Liver (tissue), 9 donors: Measurements from ENCODE around the gene HOXB13. TPM values are rescaled to one million over a fixed set of nuclear protein-coding genes. Genes with fewer than 3 reads are reported as not detected.

Source experiments
- DNase-seq: peaks from one replicate; pipeline ENCODE4 v3.0.0-alpha.2; 2017; ENCODE audit warnings: low spot score
- H3K27ac ChIP-seq, 2 donors: one replicate each; pipeline ENCODE4 v1.7.0; 2013; ENCODE audit warnings: inconsistent platforms in 2 of 2, low read length in 2 of 2, control low read depth in 1 of 2, low read depth in 1 of 2, mild to moderate bottlenecking in 1 of 2
- H3K27me3 ChIP-seq, 4 donors: one replicate each; pipeline versions ENCODE4 v1.6.1 to v1.7.0; 2013; ENCODE audit warnings: low read length in 3 of 4, inconsistent platforms in 1 of 4, mild to moderate bottlenecking in 1 of 4, moderate library complexity in 1 of 4; ENCODE audit not compliant: control insufficient read depth in 4 of 4, insufficient read depth in 4 of 4
- H3K36me3 ChIP-seq, 4 donors: one replicate each; pipeline versions ENCODE4 v1.6.1 to v1.7.0; 2013; ENCODE audit warnings: low read length in 3 of 4, mild to moderate bottlenecking in 3 of 4, low read depth in 1 of 4, moderate library complexity in 1 of 4; ENCODE audit not compliant: control insufficient read depth in 4 of 4, insufficient read depth in 3 of 4
- H3K4me1 ChIP-seq, 4 donors: one replicate each; pipeline versions ENCODE4 v1.6.1 to v1.7.0; 2013; ENCODE audit warnings: low read length in 3 of 4, mild to moderate bottlenecking in 3 of 4, moderate library complexity in 1 of 4; ENCODE audit not compliant: control insufficient read depth in 4 of 4, insufficient read depth in 4 of 4
- H3K4me3 ChIP-seq, 3 donors: one replicate each; pipeline versions ENCODE4 v1.6.1 to v1.7.0; 2013; ENCODE audit warnings: low read length in 3 of 3, control low read depth in 1 of 3, low read depth in 1 of 3, mild to moderate bottlenecking in 1 of 3
- H3K9ac ChIP-seq, 2 donors: one replicate each; pipeline ENCODE4 v1.7.0; 2013; ENCODE audit warnings: low read length in 2 of 2, mild to moderate bottlenecking in 2 of 2, moderate library complexity in 2 of 2, control low read depth in 1 of 2, low read depth in 1 of 2
- H3K9me3 ChIP-seq, 4 donors: one replicate each; pipeline versions ENCODE4 v1.6.1 to v1.7.0; 2013; ENCODE audit warnings: low read length in 3 of 4; ENCODE audit not compliant: control insufficient read depth in 4 of 4
- EGR1 ChIP-seq, 2 donors: IDR thresholded peaks; 2 replicates each; pipeline ENCODE4 v1.6.1; 2016 to 2018; ENCODE audit warnings: antibody characterized with exemption in 2 of 2, low read depth in 2 of 2
- FOXA1 ChIP-seq: IDR thresholded peaks from 2 replicates; pipeline ENCODE4 v1.6.1; 2016; ENCODE audit warnings: antibody characterized with exemption
- FOXA2 ChIP-seq: IDR thresholded peaks from 2 replicates; pipeline ENCODE4 v1.6.1; 2016; ENCODE audit warnings: antibody characterized with exemption
- GABPA ChIP-seq, 2 donors: IDR thresholded peaks in 1 of 2; conservative IDR thresholded peaks in 1 of 2; 2 replicates each; pipeline ENCODE4 v1.6.1; 2016; ENCODE audit warnings: antibody characterized with exemption in 2 of 2, mild to moderate bottlenecking in 1 of 2, moderate library complexity in 1 of 2
- HNF4A ChIP-seq, 2 donors: conservative IDR thresholded peaks; 2 replicates each; pipeline ENCODE4 v1.6.1; 2016; ENCODE audit warnings: antibody characterized with exemption in 2 of 2, mild to moderate bottlenecking in 2 of 2
- HNF4G ChIP-seq: IDR thresholded peaks from 2 replicates; pipeline ENCODE4 v1.6.1; 2016; ENCODE audit warnings: antibody characterized with exemption
- JUND ChIP-seq, 2 donors: IDR thresholded peaks; 2 replicates each; pipeline ENCODE4 v1.6.1; 2016; ENCODE audit warnings: antibody characterized with exemption in 2 of 2
- NR2F2 ChIP-seq: IDR thresholded peaks from 2 replicates; pipeline ENCODE4 v1.6.1; 2016; ENCODE audit warnings: antibody characterized with exemption
- RAD21 ChIP-seq, 2 donors: IDR thresholded peaks; 2 replicates each; pipeline ENCODE4 v1.6.1; 2016; ENCODE audit warnings: antibody characterized with exemption in 2 of 2, mild to moderate bottlenecking in 2 of 2
- RXRA ChIP-seq, 2 donors: IDR thresholded peaks; 2 replicates each; pipeline ENCODE4 v1.6.1; 2017 to 2018; ENCODE audit warnings: antibody characterized with exemption in 2 of 2, mild to moderate bottlenecking in 1 of 2
- SP1 ChIP-seq: IDR thresholded peaks from 2 replicates; pipeline ENCODE4 v1.6.1; 2018; ENCODE audit warnings: antibody characterized with exemption, mild to moderate bottlenecking
- TAF1 ChIP-seq: conservative IDR thresholded peaks from 2 replicates; pipeline ENCODE4 v1.6.1; 2016; ENCODE audit warnings: antibody characterized with exemption, mild to moderate bottlenecking
- YY1 ChIP-seq: IDR thresholded peaks from 2 replicates; pipeline ENCODE4 v1.6.1; 2016; ENCODE audit warnings: antibody characterized with exemption, mild to moderate bottlenecking
- WGBS: extraction: QIAGEN DNeasy Blood & Tissue Kit; methylation state at CpG from one replicate; pipeline ENCODE4 v1.1.7; 2013; 5-methylcytosine and 5-hydroxymethylcytosine counted together
- polyA plus RNA-seq, 2 donors: library from polyadenylated mRNA; stranded (reverse) in 1 of 2; unstranded in 1 of 2; fragments of 200-250 nt in 1 of 2; fragments of >200 nt in 1 of 2; fragmentation: Nextera tagmentation in 1 of 2; extraction: Ambion mirVana in 1 of 2; gene quantifications; one replicate each; pipeline versions ENCODE4 v1.2.1 to v1.2.3, GENCODE V29; 2013 to 2015
- total RNA-seq, 2 donors: library from RNA; depleted of rRNA; stranded (reverse); fragments of >200 nt; gene quantifications; one replicate each; pipeline ENCODE4 v1.2.3, GENCODE V29; 2014
- TF ChIP-seq, protein P1 (sequence below): IDR thresholded peaks from 2 replicates; pipeline ENCODE4 v1.6.1; 2016; ENCODE audit warnings: antibody characterized with exemption
- TF ChIP-seq, protein P2 (sequence below): fragments of 150-350 bp; IDR thresholded peaks from 2 replicates; pipeline ENCODE4 v1.5.1; 2017; ENCODE audit warnings: improper control_type of control experiment, low read depth, low read length; ENCODE audit not compliant: missing input control
- TF ChIP-seq, protein P3 (sequence below): IDR thresholded peaks from 2 replicates; pipeline ENCODE4 v1.6.1; 2016; ENCODE audit warnings: antibody characterized with exemption
- TF ChIP-seq, protein P4 (sequence below): IDR thresholded peaks from 2 replicates; pipeline ENCODE4 v1.6.1; 2016; ENCODE audit warnings: antibody characterized with exemption, mild to moderate bottlenecking
- TF ChIP-seq, protein P5 (sequence below): IDR thresholded peaks from 2 replicates; pipeline ENCODE4 v1.6.1; 2016; ENCODE audit warnings: antibody characterized with exemption
- donor health status: healthy.
- donor health status: healthy.
- donor health status: healthy.
- donor health status: healthy.
- donor health status: healthy.

HOXB13 gene
- total and polyA plus RNA-seq, 4 donors, result not detected

DNA sequence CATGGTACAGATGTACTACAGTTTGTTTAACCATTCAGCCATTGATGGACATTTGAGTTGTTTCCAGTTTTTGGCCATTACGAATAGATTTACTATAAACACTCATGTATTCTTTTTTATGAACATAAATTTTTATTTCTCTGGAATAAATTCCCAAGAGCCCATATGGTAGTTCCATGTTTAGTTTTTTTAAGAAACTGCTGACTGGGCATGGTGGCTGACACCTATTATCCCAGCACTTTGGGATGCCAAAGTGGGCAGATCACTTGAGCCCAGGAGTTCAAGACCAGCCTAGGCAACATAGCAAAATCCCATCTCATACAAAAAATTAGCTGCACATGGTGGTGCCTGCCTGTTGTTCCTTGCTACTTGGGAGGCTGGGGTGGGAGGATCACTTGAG, 36.5 kb downstream of the HOXB13 start:
- Histone ChIP-seq H3K27ac (no peak overlapping the region), H3K4me1 (no peaks in the 10 kb centered on the region), H3K9ac (no peak overlapping the region), H3K27me3 (peaks cover 0 to 3% (median 1%) of the 10 kb centered on the region in 4 donors), H3K9me3 (no peaks in the 10 kb centered on the region), H3K4me3 (no peak overlapping the region), H3K36me3 (no peaks in the 10 kb centered on the region)
- WGBS, result 81% methylated on average over 1 of the region's 1 CpG
- no peak for TF ChIP-seq TAF1
- no peak for TF ChIP-seq GABPA (IDR thresholded peaks at IDR 0.05 in 1 of 2, conservative IDR thresholded peaks at IDR 0.05 in 1 of 2)
- TF ChIP-seq FOXA2, result no peak
- TF ChIP-seq, protein P1, sequence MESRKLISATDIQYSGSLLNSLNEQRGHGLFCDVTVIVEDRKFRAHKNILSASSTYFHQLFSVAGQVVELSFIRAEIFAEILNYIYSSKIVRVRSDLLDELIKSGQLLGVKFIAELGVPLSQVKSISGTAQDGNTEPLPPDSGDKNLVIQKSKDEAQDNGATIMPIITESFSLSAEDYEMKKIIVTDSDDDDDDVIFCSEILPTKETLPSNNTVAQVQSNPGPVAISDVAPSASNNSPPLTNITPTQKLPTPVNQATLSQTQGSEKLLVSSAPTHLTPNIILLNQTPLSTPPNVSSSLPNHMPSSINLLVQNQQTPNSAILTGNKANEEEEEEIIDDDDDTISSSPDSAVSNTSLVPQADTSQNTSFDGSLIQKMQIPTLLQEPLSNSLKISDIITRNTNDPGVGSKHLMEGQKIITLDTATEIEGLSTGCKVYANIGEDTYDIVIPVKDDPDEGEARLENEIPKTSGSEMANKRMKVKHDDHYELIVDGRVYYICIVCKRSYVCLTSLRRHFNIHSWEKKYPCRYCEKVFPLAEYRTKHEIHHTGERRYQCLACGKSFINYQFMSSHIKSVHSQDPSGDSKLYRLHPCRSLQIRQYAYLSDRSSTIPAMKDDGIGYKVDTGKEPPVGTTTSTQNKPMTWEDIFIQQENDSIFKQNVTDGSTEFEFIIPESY, result no peak
- no peak for TF ChIP-seq NR2F2
- TF ChIP-seq YY1, result no peak
- TF ChIP-seq RAD21 (IDR thresholded peaks at IDR 0.05), result no peak
- no peak for DNase-seq

DNA sequence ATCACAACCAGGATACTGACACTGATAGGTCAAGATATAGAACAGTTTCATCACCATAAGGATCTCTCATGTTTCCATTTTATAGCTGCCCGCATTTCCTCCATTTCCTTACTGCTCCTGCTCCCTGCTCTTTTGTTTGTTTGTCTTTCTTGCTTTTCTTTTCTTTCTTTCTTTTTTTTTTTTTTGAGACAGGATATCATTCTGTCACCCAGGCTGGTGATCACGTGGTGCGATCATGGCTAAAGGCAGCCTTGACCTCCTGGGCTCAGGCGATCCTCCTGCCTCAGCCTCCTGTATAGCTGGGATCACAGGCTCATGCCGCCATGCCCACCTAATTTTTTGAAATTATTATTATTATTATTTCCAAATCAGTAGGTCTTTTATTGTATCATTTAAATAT, 37.9 kb downstream of the HOXB13 start:
- H3K36me3 ChIP-seq, result no peaks in the 10 kb centered on the region
- DNase-seq, result no peak
- no peaks in the 10 kb centered on the region for H3K27me3 ChIP-seq
- TF ChIP-seq RXRA (IDR thresholded peaks at IDR 0.05) (no peak), YY1 (no peak), HNF4G (no peak), GABPA (IDR thresholded peaks at IDR 0.05 in 1 of 2, conservative IDR thresholded peaks at IDR 0.05 in 1 of 2) (no peak), TAF1 (no peak), EGR1 (IDR thresholded peaks at IDR 0.05; ENCODE audit: low read depth in 2 of 2) (no peak), NR2F2 (no peak), FOXA2 (no peak), JUND (IDR thresholded peaks at IDR 0.05) (no peak), FOXA1 (no peak), RAD21 (IDR thresholded peaks at IDR 0.05) (no peak), SP1 (no peak), HNF4A (conservative IDR thresholded peaks at IDR 0.05) (no peak)
- TF ChIP-seq, protein P2, sequence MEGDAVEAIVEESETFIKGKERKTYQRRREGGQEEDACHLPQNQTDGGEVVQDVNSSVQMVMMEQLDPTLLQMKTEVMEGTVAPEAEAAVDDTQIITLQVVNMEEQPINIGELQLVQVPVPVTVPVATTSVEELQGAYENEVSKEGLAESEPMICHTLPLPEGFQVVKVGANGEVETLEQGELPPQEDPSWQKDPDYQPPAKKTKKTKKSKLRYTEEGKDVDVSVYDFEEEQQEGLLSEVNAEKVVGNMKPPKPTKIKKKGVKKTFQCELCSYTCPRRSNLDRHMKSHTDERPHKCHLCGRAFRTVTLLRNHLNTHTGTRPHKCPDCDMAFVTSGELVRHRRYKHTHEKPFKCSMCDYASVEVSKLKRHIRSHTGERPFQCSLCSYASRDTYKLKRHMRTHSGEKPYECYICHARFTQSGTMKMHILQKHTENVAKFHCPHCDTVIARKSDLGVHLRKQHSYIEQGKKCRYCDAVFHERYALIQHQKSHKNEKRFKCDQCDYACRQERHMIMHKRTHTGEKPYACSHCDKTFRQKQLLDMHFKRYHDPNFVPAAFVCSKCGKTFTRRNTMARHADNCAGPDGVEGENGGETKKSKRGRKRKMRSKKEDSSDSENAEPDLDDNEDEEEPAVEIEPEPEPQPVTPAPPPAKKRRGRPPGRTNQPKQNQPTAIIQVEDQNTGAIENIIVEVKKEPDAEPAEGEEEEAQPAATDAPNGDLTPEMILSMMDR, result no peak
- TF ChIP-seq, protein P3, sequence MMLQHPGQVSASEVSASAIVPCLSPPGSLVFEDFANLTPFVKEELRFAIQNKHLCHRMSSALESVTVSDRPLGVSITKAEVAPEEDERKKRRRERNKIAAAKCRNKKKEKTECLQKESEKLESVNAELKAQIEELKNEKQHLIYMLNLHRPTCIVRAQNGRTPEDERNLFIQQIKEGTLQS, result no peak
- TF ChIP-seq, protein P1, result no peak
- TF ChIP-seq, protein P4, sequence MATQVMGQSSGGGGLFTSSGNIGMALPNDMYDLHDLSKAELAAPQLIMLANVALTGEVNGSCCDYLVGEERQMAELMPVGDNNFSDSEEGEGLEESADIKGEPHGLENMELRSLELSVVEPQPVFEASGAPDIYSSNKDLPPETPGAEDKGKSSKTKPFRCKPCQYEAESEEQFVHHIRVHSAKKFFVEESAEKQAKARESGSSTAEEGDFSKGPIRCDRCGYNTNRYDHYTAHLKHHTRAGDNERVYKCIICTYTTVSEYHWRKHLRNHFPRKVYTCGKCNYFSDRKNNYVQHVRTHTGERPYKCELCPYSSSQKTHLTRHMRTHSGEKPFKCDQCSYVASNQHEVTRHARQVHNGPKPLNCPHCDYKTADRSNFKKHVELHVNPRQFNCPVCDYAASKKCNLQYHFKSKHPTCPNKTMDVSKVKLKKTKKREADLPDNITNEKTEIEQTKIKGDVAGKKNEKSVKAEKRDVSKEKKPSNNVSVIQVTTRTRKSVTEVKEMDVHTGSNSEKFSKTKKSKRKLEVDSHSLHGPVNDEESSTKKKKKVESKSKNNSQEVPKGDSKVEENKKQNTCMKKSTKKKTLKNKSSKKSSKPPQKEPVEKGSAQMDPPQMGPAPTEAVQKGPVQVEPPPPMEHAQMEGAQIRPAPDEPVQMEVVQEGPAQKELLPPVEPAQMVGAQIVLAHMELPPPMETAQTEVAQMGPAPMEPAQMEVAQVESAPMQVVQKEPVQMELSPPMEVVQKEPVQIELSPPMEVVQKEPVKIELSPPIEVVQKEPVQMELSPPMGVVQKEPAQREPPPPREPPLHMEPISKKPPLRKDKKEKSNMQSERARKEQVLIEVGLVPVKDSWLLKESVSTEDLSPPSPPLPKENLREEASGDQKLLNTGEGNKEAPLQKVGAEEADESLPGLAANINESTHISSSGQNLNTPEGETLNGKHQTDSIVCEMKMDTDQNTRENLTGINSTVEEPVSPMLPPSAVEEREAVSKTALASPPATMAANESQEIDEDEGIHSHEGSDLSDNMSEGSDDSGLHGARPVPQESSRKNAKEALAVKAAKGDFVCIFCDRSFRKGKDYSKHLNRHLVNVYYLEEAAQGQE, result no peak
- TF ChIP-seq, protein P5, sequence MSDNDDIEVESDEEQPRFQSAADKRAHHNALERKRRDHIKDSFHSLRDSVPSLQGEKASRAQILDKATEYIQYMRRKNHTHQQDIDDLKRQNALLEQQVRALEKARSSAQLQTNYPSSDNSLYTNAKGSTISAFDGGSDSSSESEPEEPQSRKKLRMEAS, result no peak
- H3K27ac ChIP-seq, result no peak overlapping the region
- H3K4me1 ChIP-seq, result no peaks in the 10 kb centered on the region
- H3K4me3 ChIP-seq, result no peak overlapping the region
- H3K9me3 ChIP-seq, result no peaks in the 10 kb centered on the region
- 82% methylated on average over 5 of the region's 5 CpGs for WGBS
- no peak overlapping the region for H3K9ac ChIP-seq
